Stimulated activated CD4-positive, alpha-beta T cell treated with anti-CD3 and anti-CD28 coated beads, TNF-alpha, amount 100 ng/mL, for 1 hour (primary cell): Measurements from ENCODE around the gene DNAJB1.
A peak's percentile ranks its signal among the peaks of the same experiment; 100 is the strongest.
"Not testable (repeated sequence)": the region's sequence is repeated elsewhere in the genome, so short reads cannot be mapped to it uniquely, and the experiment has no call there.

Experiments
- DNase-seq, 3 donors: peaks; one replicate each; pipeline ENCODE4 v3.0.0-alpha.2; 2020; ENCODE audit warnings: low read depth in 3 of 3, low spot score in 1 of 3

DNAJB1 gene

GRCh38 chr19:14517840-14518505 is at the start of gene DNAJB1:
TSS of gene DNAJB1 (minus strand) at chr19:14518397. CDS start at chr19:14518349, 48 bp downstream.
- no peak for DNase-seq

- no peak for DNase-seq
These were observed 48.9 kb upstream of the DNAJB1 start for GRCh38 chr19:14567079-14567478.

- DNase-seq, result no peak
These were observed 48.5 kb upstream of the DNAJB1 start for GRCh38 chr19:14566712-14567077.

GRCh38 chr19:14565765-14566711 is 47.8 kb upstream of the DNAJB1 start:
- no peak for DNase-seq

GRCh38 chr19:14565298-14565679 is 47.1 kb upstream of the DNAJB1 start:
- DNase-seq, result no peak

- not testable (repeated sequence) for DNase-seq
These were observed 46.6 kb upstream of the DNAJB1 start for GRCh38 chr19:14564652-14565297.

- DNase-seq, result peak in 1 of 3 donors; percentile 37
These were observed 45.9 kb upstream of the DNAJB1 start for GRCh38 chr19:14563989-14564651.

GRCh38 chr19:14563590-14563926 is 45.4 kb upstream of the DNAJB1 start:
- no peak for DNase-seq

- DNase-seq, result no peak
These were observed 44.7 kb upstream of the DNAJB1 start for GRCh38 chr19:14562660-14563589.

GRCh38 chr19:14561847-14562351 is 43.7 kb upstream of the DNAJB1 start:
- no peak for DNase-seq

GRCh38 chr19:14561249-14561648 is 43.1 kb upstream of the DNAJB1 start:
- DNase-seq, result no peak

GRCh38 chr19:14560776-14561108 is 42.5 kb upstream of the DNAJB1 start:
- DNase-seq, result no peak

- no peak for DNase-seq
These were observed 41.9 kb upstream of the DNAJB1 start for GRCh38 chr19:14559916-14560775.

- DNase-seq, result no peak
These were observed 40.3 kb upstream of the DNAJB1 start for GRCh38 chr19:14558370-14559066.

- DNase-seq, result peak; percentile 21 to 68 (median 43)
These were observed 38.5 kb upstream of the DNAJB1 start for GRCh38 chr19:14556662-14557188.

- DNase-seq, result no peak
These were observed 37.9 kb upstream of the DNAJB1 start for GRCh38 chr19:14555918-14556661.

GRCh38 chr19:14554382-14554812 is 36.2 kb upstream of the DNAJB1 start:
- DNase-seq, result no peak

GRCh38 chr19:14553939-14554243 is 35.7 kb upstream of the DNAJB1 start:
- DNase-seq, result no peak
